Measurements from ENCODE around the gene ABCC2.

DNA sequence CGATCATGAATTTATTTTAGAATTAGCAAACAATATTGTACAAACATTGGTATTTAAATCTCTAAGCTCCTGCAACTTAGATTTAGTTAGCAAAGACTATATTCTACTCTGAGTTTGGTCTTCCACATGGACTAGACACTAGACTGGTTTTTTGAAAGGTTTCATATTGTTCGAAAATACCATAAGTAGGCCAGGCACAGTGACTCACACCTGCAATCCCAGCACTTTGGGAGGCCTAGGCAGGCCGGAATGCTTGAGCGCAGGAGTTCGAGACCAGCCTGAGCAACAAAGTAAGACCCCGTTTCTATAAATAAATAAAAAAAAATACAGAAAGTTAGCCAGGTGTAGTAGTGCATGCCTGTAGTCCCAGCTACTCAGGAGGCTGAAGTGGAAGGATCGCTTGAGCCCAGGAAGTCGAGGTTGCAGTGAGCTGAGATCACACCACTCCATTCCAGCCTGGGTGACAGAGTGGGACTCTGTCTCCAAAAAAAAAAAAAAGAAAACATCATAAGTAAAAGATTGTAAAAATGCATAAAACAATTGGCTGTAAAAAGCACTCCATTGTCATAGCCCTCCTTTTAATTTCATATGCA lies 73.1 kb downstream of the ABCC2 start:
- TF ChIP-seq, protein P1, sequence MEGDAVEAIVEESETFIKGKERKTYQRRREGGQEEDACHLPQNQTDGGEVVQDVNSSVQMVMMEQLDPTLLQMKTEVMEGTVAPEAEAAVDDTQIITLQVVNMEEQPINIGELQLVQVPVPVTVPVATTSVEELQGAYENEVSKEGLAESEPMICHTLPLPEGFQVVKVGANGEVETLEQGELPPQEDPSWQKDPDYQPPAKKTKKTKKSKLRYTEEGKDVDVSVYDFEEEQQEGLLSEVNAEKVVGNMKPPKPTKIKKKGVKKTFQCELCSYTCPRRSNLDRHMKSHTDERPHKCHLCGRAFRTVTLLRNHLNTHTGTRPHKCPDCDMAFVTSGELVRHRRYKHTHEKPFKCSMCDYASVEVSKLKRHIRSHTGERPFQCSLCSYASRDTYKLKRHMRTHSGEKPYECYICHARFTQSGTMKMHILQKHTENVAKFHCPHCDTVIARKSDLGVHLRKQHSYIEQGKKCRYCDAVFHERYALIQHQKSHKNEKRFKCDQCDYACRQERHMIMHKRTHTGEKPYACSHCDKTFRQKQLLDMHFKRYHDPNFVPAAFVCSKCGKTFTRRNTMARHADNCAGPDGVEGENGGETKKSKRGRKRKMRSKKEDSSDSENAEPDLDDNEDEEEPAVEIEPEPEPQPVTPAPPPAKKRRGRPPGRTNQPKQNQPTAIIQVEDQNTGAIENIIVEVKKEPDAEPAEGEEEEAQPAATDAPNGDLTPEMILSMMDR (IDR thresholded peaks at IDR 0.05; ENCODE audit: poor library complexity): no peak
- TF ChIP-seq EZH2 (IDR thresholded peaks at IDR 0.05; ENCODE audit: borderline replicate concordance): no peak
- TF ChIP-seq EZH2phosphoT487 (IDR thresholded peaks at IDR 0.05; ENCODE audit: low read depth, severe bottlenecking, unreplicated experiment): no peak
